A549 (cell line): Measurements from ENCODE around the gene CUL3.

Experiments used
- EHF ChIP-seq: fragments of 250-450 bp; sonication (Bioruptor Pico); IDR thresholded peaks from 2 replicates; pipeline ENCODE4 v1.5.0; 2020; ENCODE audit warnings: mild to moderate bottlenecking
- EHMT2 ChIP-seq: fragments of 200-600 bp; sonication (generic); IDR thresholded peaks from 2 replicates; pipeline ENCODE4 v1.6.1; 2016; ENCODE audit warnings: antibody characterized with exemption, low read depth, mild to moderate bottlenecking, moderate library complexity
- MYC ChIP-seq: IDR thresholded peaks from 2 replicates; pipeline ENCODE4 v1.6.1; 2012; ENCODE audit warnings: mild to moderate bottlenecking, inconsistent platforms, low read length, improper control_type of control experiment, borderline replicate concordance
- POLR2A ChIP-seq: IDR thresholded peaks from 2 replicates; pipeline ENCODE4 v1.6.1; 2012; ENCODE audit warnings: mild to moderate bottlenecking, low read length
- TF ChIP-seq, protein P1 (sequence below): fragments of >200 bp; sonication (Bioruptor Twin); formaldehyde crosslinking; IDR thresholded peaks from 3 replicates; pipeline ENCODE4 v1.5.1; 2016
- TF ChIP-seq, protein P2 (sequence below): fragments of 450-650 bp; IDR thresholded peaks from 2 replicates; pipeline ENCODE4 v1.6.1; 2014; ENCODE audit warnings: antibody characterized with exemption

DNA sequence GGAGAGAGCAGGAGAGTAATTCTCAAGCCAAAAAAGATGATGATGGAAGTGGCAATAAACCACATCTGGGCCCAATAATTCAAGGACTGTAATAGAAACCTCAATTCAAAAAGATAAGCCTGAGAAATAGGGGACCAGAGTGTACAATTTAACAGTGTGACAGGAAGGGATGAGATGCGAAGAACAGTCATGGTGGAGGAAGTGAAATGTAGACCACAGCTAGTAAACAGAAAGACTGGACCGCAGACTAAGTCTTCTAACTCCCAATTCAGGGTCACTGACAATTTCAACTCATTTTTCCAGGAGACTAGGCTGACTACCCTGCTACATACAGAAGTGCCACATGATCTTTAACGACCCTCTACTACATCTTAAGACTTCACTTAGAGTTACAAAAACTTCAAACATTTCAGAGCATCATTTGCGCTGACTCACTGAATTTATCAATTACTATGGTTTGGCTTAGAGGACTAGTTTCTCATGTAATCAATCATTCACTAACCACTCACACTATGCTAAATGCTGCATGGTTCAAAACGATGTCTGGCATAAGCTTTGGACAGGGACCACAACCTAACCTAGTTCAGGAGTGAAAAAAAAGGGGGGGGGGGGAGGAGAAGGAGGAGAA, 9.0 kb downstream of the CUL3 start:
- TF ChIP-seq MYC (no peak), POLR2A (no peak), EHMT2 (no peak), EHF (CRISPR knock-in tag) (no peak)
- TF ChIP-seq, protein P1, sequence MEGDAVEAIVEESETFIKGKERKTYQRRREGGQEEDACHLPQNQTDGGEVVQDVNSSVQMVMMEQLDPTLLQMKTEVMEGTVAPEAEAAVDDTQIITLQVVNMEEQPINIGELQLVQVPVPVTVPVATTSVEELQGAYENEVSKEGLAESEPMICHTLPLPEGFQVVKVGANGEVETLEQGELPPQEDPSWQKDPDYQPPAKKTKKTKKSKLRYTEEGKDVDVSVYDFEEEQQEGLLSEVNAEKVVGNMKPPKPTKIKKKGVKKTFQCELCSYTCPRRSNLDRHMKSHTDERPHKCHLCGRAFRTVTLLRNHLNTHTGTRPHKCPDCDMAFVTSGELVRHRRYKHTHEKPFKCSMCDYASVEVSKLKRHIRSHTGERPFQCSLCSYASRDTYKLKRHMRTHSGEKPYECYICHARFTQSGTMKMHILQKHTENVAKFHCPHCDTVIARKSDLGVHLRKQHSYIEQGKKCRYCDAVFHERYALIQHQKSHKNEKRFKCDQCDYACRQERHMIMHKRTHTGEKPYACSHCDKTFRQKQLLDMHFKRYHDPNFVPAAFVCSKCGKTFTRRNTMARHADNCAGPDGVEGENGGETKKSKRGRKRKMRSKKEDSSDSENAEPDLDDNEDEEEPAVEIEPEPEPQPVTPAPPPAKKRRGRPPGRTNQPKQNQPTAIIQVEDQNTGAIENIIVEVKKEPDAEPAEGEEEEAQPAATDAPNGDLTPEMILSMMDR: no peak
- TF ChIP-seq, protein P2, sequence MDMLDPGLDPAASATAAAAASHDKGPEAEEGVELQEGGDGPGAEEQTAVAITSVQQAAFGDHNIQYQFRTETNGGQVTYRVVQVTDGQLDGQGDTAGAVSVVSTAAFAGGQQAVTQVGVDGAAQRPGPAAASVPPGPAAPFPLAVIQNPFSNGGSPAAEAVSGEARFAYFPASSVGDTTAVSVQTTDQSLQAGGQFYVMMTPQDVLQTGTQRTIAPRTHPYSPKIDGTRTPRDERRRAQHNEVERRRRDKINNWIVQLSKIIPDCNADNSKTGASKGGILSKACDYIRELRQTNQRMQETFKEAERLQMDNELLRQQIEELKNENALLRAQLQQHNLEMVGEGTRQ: no peak
